ENCODE results near the gene CDCA4.

The CDCA4 gene

GRCh38 chr14:104984056-104984894 lies 36.6 kb downstream of the CDCA4 start:
- DNase-seq: no peak

DNA sequence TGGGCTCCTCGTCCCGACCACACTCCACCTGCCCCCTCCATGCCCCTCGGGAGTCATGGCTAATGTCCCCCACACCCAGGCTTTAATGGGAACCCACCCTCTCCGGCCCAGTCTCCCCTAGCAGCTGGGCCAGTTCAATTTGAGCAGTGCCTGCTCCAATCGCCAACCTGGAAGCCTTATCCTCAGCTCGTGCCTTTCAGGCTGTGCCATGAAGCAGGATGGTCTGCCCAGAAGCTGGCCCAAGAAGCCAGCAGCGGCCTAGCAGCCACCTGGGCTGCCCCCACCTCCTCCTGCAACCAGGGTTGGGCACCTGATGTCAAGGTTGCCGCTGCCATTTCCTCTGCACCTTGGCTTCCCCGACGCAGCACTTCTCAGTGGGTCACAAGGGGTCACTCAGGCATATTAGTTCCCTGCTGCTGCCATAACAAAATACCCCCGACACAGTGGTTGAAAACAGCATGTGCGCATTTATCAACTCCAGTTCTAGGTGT lies 37.6 kb downstream of the CDCA4 start:
- no peak for DNase-seq

DNA sequence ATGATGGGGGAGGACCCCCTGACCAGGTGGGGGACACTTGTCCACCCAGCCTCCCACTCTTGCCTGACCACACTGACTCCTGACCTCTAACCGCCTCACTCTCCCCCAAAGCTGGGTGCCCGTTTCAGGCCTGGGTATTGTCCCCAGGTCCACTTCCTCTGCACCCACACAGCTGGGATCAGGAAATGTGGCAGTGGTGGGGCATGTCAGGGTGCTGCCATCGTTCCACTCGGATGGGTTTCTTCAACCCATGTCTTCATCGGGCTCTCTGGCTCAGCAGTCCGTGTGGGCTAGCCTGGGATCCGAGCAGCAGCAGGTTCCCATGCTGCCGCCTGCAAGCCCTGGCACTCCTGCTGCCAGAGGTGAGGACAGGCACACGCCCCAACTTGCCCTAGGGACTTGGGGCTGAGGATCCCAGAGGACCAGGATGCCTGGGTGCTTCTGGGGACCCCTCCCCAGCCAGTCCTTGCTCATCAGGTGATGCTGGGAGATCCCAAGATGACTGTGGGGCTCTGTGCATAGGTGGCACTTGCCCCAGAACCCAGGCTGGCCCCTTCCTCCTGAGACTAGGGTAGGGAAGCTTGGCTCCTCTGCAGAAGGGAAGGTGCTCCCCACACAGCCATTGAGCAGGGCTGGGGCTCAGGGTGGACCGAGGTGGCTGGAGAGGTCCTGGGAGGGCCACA lies 38.2 kb downstream of the CDCA4 start:
- no peak for DNase-seq

GRCh38 chr14:104981699-104982541 lies 39.0 kb downstream of the CDCA4 start:
- DNase-seq: no peak

GRCh38 chr14:104980611-104981531 lies 40.0 kb downstream of the CDCA4 start:
- DNase-seq: no peak

GRCh38 chr14:104979758-104980610 lies 40.9 kb downstream of the CDCA4 start:
- no peak for DNase-seq

- DNase-seq: no peak
Measured at GRCh38 chr14:104978746-104979691, 41.9 kb downstream of the CDCA4 start.

DNA sequence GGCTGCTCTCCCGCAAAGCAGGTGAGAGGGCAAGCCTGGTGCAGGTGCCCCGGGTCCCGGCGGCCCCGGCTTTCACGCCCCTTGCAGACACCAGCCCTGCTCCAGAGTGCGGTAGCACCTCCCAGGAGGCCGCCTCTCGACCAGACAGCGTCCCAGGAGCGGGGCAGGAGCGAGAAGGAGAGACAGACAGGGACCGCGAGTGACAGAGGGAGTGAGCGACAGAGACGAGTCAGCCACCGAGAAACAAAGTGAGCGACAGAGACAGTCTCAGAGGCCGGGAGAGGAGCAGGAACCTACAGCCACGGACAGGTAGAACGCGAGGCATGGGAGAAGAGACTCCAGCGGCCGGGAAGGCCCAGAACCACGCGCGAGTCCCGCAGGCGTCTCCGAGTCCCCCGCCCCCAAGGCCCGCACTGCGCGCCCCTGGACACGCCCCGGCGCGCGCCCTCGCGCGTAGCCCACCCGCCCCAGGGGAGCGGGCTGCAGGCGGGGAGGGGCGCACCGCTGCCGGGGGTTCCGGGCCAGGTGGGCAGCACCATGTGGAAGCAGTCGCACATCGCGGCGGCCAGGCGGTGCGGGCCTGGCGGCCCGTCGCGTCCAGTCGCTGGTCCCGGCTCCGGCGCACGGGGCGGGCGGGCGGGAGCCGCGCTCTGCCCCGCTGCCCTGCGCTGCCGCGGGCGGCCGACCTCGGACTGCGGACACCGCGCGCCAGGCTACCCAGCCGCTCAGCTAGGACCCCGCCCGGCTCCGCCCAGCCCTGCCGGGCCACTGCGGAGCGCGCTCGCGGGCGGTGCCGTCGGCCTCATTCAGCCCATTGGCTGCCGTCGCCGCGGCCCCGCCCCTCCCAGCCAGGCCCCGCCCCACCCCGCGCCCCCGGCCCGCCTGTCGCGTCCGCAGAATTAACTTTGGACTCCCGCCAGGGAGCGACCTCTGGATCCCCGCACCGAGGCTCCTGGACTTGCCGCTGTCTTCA lies 42.9 kb downstream of the CDCA4 start, which contains the start of gene AHNAK2:
TSS of gene AHNAK2 (minus strand) at position 694 of the 973 bp plus-strand sequence. CDS start at position 557, 137 bp downstream.
- peak; percentile 72 to 82 for DNase-seq

- DNase-seq: no peak
Measured at GRCh38 chr14:104977008-104977680, 43.7 kb downstream of the CDCA4 start.

GRCh38 chr14:104976198-104977007 lies 44.5 kb downstream of the CDCA4 start:
- peak; percentile 62 to 64 for DNase-seq

DNA sequence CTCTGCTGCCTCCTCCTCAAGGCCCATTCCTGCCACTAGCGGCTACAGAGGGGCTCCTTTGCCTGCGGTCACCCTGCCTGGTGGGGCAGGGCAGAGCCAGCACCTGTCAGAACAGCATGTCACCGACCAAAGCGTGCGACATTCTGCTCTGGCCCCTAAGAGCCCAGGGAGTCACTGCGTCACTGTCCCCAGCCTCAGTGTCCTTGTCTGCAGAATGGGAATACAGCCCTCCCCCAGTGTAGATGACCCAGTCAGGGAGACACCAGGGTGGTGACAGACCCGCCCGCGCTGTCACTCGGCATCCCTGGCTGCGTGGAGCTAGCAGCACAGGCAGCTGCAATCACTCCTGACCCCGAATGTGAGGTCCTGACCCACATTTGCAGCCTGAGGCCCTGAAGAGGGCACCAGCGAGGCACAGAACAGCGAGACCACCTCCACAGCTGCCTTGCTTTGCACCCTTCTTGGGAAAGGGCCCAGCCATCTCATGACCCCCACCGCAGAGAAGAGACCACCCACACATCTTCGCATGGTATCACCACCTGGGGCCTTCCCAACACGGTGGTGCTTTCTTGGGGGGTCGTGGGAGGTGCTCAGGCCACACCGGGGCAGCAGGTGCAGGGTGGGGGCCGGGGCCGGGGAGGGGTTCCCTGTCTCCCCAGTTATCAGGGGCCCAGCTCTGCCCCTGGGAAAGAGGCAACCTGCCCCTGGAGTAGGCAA lies 45.2 kb downstream of the CDCA4 start:
- DNase-seq: no peak

DNA sequence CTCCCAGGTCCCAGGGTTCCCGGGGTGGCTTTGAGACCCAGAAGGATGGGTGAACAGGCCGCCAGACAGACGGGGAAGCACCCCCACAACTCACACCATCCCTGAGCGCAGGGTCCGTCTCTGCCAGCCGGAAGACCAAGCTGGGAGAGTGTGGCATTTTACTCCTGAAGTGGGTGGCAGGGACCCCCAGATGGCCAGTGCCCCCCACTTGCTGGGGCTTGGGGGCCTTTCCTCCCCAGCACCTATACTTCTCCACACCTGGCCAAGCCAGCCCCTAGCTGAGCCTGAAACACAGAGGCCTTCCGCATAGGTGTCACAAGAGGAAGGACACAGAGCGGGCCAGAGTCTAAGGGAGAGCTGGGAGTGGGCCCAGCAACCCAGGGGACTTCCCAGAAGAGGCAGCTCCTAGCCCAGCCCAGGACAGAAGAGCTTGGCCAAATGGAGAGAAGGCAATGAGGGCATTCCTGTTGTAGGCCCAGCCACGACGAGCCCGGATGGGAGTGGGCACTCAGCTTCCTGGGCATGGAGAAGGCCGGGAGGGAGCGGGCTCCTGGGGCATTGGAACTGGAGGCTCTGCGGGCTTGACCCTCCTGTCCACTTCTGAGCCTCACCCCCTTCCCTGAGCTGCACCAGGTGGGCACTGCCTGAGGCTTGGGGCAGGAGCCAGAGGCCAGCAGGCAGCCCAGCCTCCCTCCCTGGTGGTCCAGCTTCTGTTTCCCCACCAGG lies 46.1 kb downstream of the CDCA4 start:
- no peak for DNase-seq

DNA sequence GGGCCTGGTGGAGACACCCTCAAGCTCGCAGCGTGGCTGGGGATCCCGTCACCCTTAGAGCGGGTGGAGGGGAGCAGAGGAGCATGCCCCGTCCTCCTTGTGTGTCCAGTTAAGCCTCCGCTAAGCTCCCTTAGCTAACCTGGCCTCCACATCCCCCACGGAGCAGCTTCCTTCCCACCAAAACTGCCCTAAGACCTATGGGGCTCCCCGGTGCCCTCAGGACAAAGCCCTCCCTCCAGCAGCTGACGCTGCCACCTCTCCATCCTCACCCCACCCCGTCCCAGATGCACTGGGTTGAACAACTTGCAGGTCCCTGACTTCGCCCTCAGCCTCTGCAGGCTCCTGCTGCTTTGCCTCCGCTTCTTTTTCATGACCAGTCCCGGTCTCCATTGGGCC lies 46.7 kb downstream of the CDCA4 start:
- no peak for DNase-seq

DNA sequence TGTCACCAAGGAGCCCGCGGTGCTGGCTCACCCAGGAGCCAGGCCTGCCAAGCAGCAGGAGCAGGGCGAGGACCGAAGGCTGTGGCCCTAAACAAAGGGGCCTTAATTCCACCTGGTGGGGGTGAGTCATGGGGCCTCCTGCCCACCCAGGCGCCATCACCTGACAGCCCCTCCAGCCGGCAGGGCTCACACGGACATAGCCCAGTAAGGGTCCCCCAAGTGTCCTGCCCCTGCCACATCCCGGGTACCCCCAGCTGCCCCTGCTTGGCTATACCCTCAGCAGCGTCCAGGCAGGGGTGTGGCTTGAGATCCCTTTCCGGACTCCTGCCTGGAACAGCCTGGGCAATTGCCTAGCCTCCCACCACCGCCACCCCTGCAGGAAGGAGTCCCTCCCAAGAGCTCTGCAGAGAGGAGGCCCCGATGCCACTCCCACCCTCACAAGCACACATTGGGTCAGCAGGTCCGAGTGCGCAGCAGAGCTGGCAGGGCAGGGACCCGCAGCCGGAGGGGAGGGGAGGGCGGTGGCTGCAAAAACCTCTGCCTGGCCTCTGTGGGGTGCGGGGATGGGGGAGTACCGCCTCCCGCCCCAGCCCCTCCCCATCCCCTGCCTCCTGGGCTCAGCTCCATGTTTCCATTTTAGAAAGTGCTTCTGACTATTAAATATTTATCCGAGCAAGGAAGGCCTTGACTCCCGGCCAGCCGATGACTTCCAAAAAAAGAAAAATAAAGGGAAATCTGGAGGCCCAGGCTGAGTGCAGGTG lies 47.3 kb downstream of the CDCA4 start:
- no peak for DNase-seq

- no peak for DNase-seq
Measured at GRCh38 chr14:104973135-104973384, 47.8 kb downstream of the CDCA4 start.

Data from NCI-H2081 (cell line).